H1 (cell line): Measurements from ENCODE around the gene CNOT6. TPM values are rescaled to one million over a fixed set of nuclear protein-coding genes. Genes with fewer than 3 reads are reported as not detected.

Source experiments
- CTCF ChIA-PET: fragments of 300-600 bp; sonication (Branson Sonifier 250); formaldehyde crosslinking; loops from one replicate; lab custom pipeline; 2021; ENCODE audit not compliant: partially characterized antibody; lab: Charles Lee
- POLR2A ChIA-PET: fragments of 300-600 bp; sonication (Branson Sonifier 250); formaldehyde crosslinking; loops from one replicate; lab custom pipeline; 2021; ENCODE audit warnings: inconsistent platforms; ENCODE audit not compliant: partially characterized antibody; lab: Charles Lee
- DNase-seq, 2 experiments: peaks; one replicate each; pipeline versions ENCODE4 v3.0.0 to v3.0.0-alpha.2; 2010 to 2022; ENCODE audit warnings: low spot score in 2 of 2, low read depth in 1 of 2, mixed read lengths in 1 of 2
- FAIRE-seq: peaks from 2 replicates; lab custom pipeline; 2011; peaks lifted over from hg19 to GRCh38; lab: Jason Lieb, UNC
- H2AFZ ChIP-seq: 2 replicates; pipeline ENCODE4 v1.8.1; 2012; ENCODE audit warnings: low read length, inconsistent platforms
- H2AK5ac ChIP-seq: 2 replicates; pipeline ENCODE4 v1.6.1; 2013; ENCODE audit warnings: low read depth, low read length
- H2BK120ac ChIP-seq: replicated peaks from 2 replicates; pipeline ENCODE3; 2013; ENCODE audit warnings: low read depth, low read length, inconsistent platforms
- H2BK12ac ChIP-seq: 2 replicates; pipeline ENCODE4 v1.6.1; 2013; ENCODE audit warnings: low read depth, low read length
- H2BK15ac ChIP-seq: 2 replicates; pipeline ENCODE4 v1.6.1; 2013; ENCODE audit warnings: low read length
- H2BK20ac ChIP-seq: 2 replicates; pipeline ENCODE4 v1.6.1; 2013; ENCODE audit warnings: low read length
- H2BK5ac ChIP-seq: 2 replicates; pipeline ENCODE4 v1.6.1; 2013; ENCODE audit warnings: low read depth, low read length
- H3K14ac ChIP-seq: 2 replicates; pipeline ENCODE4 v1.6.1; 2013; ENCODE audit warnings: inconsistent platforms; ENCODE audit not compliant: insufficient read length
- H3K18ac ChIP-seq: 2 replicates; pipeline ENCODE4 v1.6.1; 2013; ENCODE audit warnings: low read length; ENCODE audit errors: extremely low read depth
- H3K23ac ChIP-seq: 2 replicates; pipeline ENCODE4 v1.6.1; 2013; ENCODE audit warnings: inconsistent platforms; ENCODE audit not compliant: insufficient read length
- H3K23me2 ChIP-seq: 2 replicates; pipeline ENCODE4 v1.6.1; 2013; ENCODE audit warnings: low read depth, low read length
- H3K27ac ChIP-seq: 2 replicates; pipeline ENCODE4 v1.6.1; 2011; ENCODE audit warnings: low read depth, low read length, inconsistent platforms
- H3K27me3 ChIP-seq, 4 experiments: replicated peaks in 1 of 4; 1 replicate in 1 of 4; 2 replicates in 3 of 4; pipeline versions ENCODE4 v1.6.1 to v1.8.1; 2011 to 2013; ENCODE audit warnings: low read length in 3 of 4, mild to moderate bottlenecking in 3 of 4, inconsistent platforms in 2 of 4, mixed read lengths in 2 of 4, moderate library complexity in 1 of 4; ENCODE audit not compliant: control insufficient read depth in 3 of 4, insufficient read depth in 3 of 4; ENCODE audit errors: extremely low read depth in 1 of 4
- H3K36me3 ChIP-seq, 4 experiments: 2 replicates each; pipeline versions ENCODE4 v1.6.1 to v1.8.1; 2011 to 2013; ENCODE audit warnings: mild to moderate bottlenecking in 4 of 4, low read length in 3 of 4, moderate library complexity in 2 of 4, control low read depth in 1 of 4, inconsistent platforms in 1 of 4; ENCODE audit not compliant: insufficient read depth in 4 of 4, control insufficient read depth in 2 of 4
- H3K4ac ChIP-seq: replicated peaks from 2 replicates; pipeline ENCODE3; 2013; ENCODE audit warnings: low read length, low read depth, mixed read lengths, inconsistent platforms; ENCODE audit not compliant: insufficient read length
- H3K4me1 ChIP-seq, 4 experiments: replicated peaks in 1 of 4; 1 replicate in 1 of 4; 2 replicates in 3 of 4; pipeline versions ENCODE4 v1.6.1 to v1.8.1; 2011 to 2013; ENCODE audit warnings: low read length in 3 of 4, inconsistent platforms in 2 of 4, mixed read lengths in 1 of 4; ENCODE audit not compliant: insufficient read depth in 4 of 4, control insufficient read depth in 3 of 4
- H3K4me2 ChIP-seq, 2 experiments: 2 replicates each; pipeline versions ENCODE4 v1.6.1 to v1.8.1; 2011 to 2013; ENCODE audit warnings: low read depth in 2 of 2, low read length in 2 of 2, control low read depth in 1 of 2, inconsistent platforms in 1 of 2, mild to moderate bottlenecking in 1 of 2; ENCODE audit not compliant: insufficient read depth in 1 of 2
- H3K4me3 ChIP-seq, 4 experiments: fragments of 200-600, 300-600 bp in 1 of 4; sonication (generic), shearing (Covaris generic), sonication (Bioruptor Twin) in 1 of 4; 2 replicates each; pipeline versions ENCODE4 v1.5.1 to v1.8.1; 2011 to 2016; ENCODE audit warnings: low read length in 4 of 4, low read depth in 3 of 4, control low read depth in 2 of 4, inconsistent platforms in 2 of 4, mild to moderate bottlenecking in 2 of 4, mixed read lengths in 1 of 4, moderate library complexity in 1 of 4; ENCODE audit not compliant: insufficient read depth in 2 of 4; ENCODE audit errors: extremely low read depth in 1 of 4
- H3K56ac ChIP-seq: replicated peaks from 2 replicates; pipeline ENCODE3; 2013; ENCODE audit warnings: low read depth, mild to moderate bottlenecking, mixed read lengths, low read length, inconsistent platforms; ENCODE audit not compliant: insufficient read length
- H3K79me1 ChIP-seq: 2 replicates; pipeline ENCODE4 v1.6.1; 2013; ENCODE audit warnings: low read depth, low read length, control low read depth
- H3K79me2 ChIP-seq, 2 experiments: 2 replicates each; pipeline versions ENCODE4 v1.6.1 to v1.8.1; 2012 to 2013; ENCODE audit warnings: low read length in 2 of 2, mild to moderate bottlenecking in 2 of 2, inconsistent platforms in 1 of 2; ENCODE audit not compliant: insufficient read depth in 2 of 2, control insufficient read depth in 1 of 2
- H3K9ac ChIP-seq, 4 experiments: replicated peaks in 1 of 4; 1 replicate in 1 of 4; 2 replicates in 3 of 4; pipeline versions ENCODE4 v1.6.1 to v1.8.1; 2011 to 2013; ENCODE audit warnings: low read depth in 3 of 4, low read length in 3 of 4, control low read depth in 2 of 4, mild to moderate bottlenecking in 2 of 4, moderate library complexity in 2 of 4, inconsistent platforms in 1 of 4; ENCODE audit errors: extremely low read depth in 1 of 4
- H3K9me3 ChIP-seq, 2 experiments: 2 replicates each; pipeline versions ENCODE4 v1.6.1 to v1.8.1; 2012 to 2013; ENCODE audit warnings: mild to moderate bottlenecking in 2 of 2, moderate library complexity in 2 of 2, control low read depth in 1 of 2, inconsistent platforms in 1 of 2, low read depth in 1 of 2, low read length in 1 of 2, mixed read lengths in 1 of 2; ENCODE audit not compliant: insufficient read depth in 2 of 2
- H4K20me1 ChIP-seq, 2 experiments: replicated peaks in 1 of 2; 2 replicates each; pipeline versions ENCODE3 to v1.8.1; 2011 to 2013; ENCODE audit warnings: inconsistent platforms in 2 of 2, low read length in 2 of 2, mild to moderate bottlenecking in 1 of 2; ENCODE audit not compliant: insufficient read depth in 2 of 2, control insufficient read depth in 1 of 2
- H4K5ac ChIP-seq: 2 replicates; pipeline ENCODE4 v1.6.1; 2013; ENCODE audit warnings: low read length, low read depth, mixed read lengths, inconsistent platforms; ENCODE audit not compliant: insufficient read length
- H4K8ac ChIP-seq: 2 replicates; pipeline ENCODE4 v1.8.0; 2013; ENCODE audit warnings: mild to moderate bottlenecking, moderate library complexity, low read length, inconsistent platforms; ENCODE audit not compliant: insufficient read depth; ENCODE audit errors: extremely low read depth
- H4K91ac ChIP-seq: replicated peaks from 2 replicates; pipeline ENCODE3; 2013; ENCODE audit warnings: low read length, mixed read lengths, inconsistent platforms; ENCODE audit not compliant: insufficient read length
- CREB1 ChIP-seq: IDR thresholded peaks from 2 replicates; pipeline ENCODE4 v1.6.1; 2012; ENCODE audit warnings: inconsistent platforms
- CTBP2 ChIP-seq: IDR thresholded peaks from 2 replicates; pipeline ENCODE4 v1.7.0; 2011; ENCODE audit warnings: borderline replicate concordance, mild to moderate bottlenecking, moderate library complexity, mixed read lengths, low read length; ENCODE audit not compliant: insufficient read depth, insufficient read length
- RAD21 ChIP-seq, 2 experiments: IDR thresholded peaks in 1 of 2; conservative IDR thresholded peaks in 1 of 2; 2 replicates each; pipeline ENCODE4 v1.6.1; 2011; ENCODE audit warnings: low read depth in 2 of 2, low read length in 2 of 2, improper control_type of control experiment in 1 of 2, inconsistent platforms in 1 of 2, mild to moderate bottlenecking in 1 of 2, moderate library complexity in 1 of 2
- SP2 ChIP-seq: IDR thresholded peaks from 2 replicates; pipeline ENCODE4 v1.6.1; 2012; ENCODE audit warnings: mild to moderate bottlenecking, low read length, inconsistent platforms
- WGBS, 2 experiments: shearing (Covaris generic) in 1 of 2; methylation state at CpG; one replicate each; pipeline versions ENCODE4 v1.1.6 to v1.1.7; 2013 to 2015; ENCODE audit warnings: low lambda C conversion rate in 2 of 2, mixed read lengths in 2 of 2, inconsistent platforms in 1 of 2, low coverage in 1 of 2, missing lambda C conversion rate in 1 of 2; ENCODE audit not compliant: insufficient replicate concordance in 2 of 2, insufficient coverage in 1 of 2, insufficient read length in 1 of 2; ENCODE audit errors: extremely low coverage in 1 of 2, missing lambda C conversion rate in 1 of 2; 5-methylcytosine and 5-hydroxymethylcytosine counted together
- polyA plus RNA-seq, 7 experiments: library from polyadenylated mRNA; depleted of rRNA in 3 of 7; stranded (reverse) in 5 of 7; unstranded in 2 of 7; fragments of >200 nt in 5 of 7; fragments of 200-250 nt in 2 of 7; gene quantifications; 1 replicate in 5 of 7; 2 replicates in 1 of 7; 4 replicates in 1 of 7; pipeline versions ENCODE4 v1.2.1 to v1.2.3, GENCODE V29; 2011 to 2013; ENCODE audit warnings: missing spikeins in 2 of 7, mixed read lengths in 2 of 7
- total RNA-seq: library from RNA; stranded (reverse); fragmentation: NEBNext Ultra II Directional; extraction: Animal tissue kit (Norgen Biotek cat#: 25700); gene quantifications from 2 replicates; pipeline ENCODE4 v1.2.1, GENCODE V29; 2021
- TF ChIP-seq, protein P1 (sequence below): IDR thresholded peaks from 2 replicates; pipeline ENCODE4 v1.6.1; 2011; ENCODE audit warnings: low read length, improper control_type of control experiment
- TF ChIP-seq, protein P2 (sequence below), 3 experiments: IDR thresholded peaks; 1 replicate in 2 of 3; 2 replicates in 1 of 3; pipeline versions ENCODE4 v1.5.1 to v1.6.1; 2011; ENCODE audit warnings: low read length in 3 of 3, mild to moderate bottlenecking in 3 of 3, inconsistent platforms in 2 of 3, low read depth in 1 of 3, moderate library complexity in 1 of 3; ENCODE audit not compliant: insufficient read depth in 1 of 3; ENCODE audit errors: control extremely low read depth in 1 of 3

The CNOT6 gene
- total and polyA plus RNA-seq, 2 of the 8 experiments (the other 6 are each of a cell fraction or from before 2014, with no cell fraction given) = 10.7 to 45.4 TPM

- H3K23me2 ChIP-seq = peaks cover 7% of the 10 kb centered on the region; the same call in 1 of the 2 replicates
- H3K4me2 ChIP-seq = no peak overlapping the region
- H2BK20ac ChIP-seq = no peak overlapping the region
- peaks cover 25 to 26% of the 10 kb centered on the region in 2 experiments for H3K79me2 ChIP-seq
- H2AK5ac ChIP-seq = 0 out of 2 replicates have a peak overlapping the region, but pooled peaks have one; percentile 90
- no peak overlapping the region for H3K23ac ChIP-seq
- H3K9ac ChIP-seq = no peak overlapping the region
- peaks cover 0 to 11% (median 1%) of the 10 kb centered on the region in 4 experiments; a peak in 5 of 8 replicates for H3K36me3 ChIP-seq
- 0 out of 2 replicates have a peak overlapping the region, but pooled peaks have one; percentile 1 for H2BK15ac ChIP-seq
- H3K14ac ChIP-seq = no peak overlapping the region
- H3K27me3 ChIP-seq = no peaks in the 10 kb centered on the region
- no peak overlapping the region for H2BK120ac ChIP-seq
- H2AFZ ChIP-seq = no peak overlapping the region
- peak overlapping the region; percentile 84; the same call in 1 of the 2 replicates for H2BK12ac ChIP-seq
- FAIRE-seq = no peak
- H2BK5ac ChIP-seq = 0 out of 2 replicates have a peak overlapping the region, but pooled peaks have one; percentile 44
- peak overlapping the region; percentile 6; the same call in 1 of the 2 replicates for H3K18ac ChIP-seq
- H3K56ac ChIP-seq = no peak overlapping the region
- H3K4me3 ChIP-seq = no peak overlapping the region
- ChIA-PET CTCF (interaction anchor here (0.6 to 2.0 kb wide), 7 partner anchors 8 to 197 kb away, joined by 3 to 7 read pairs (median 5); no protein-coding TSS in a partner anchor), POLR2A (interaction anchor here (0.6 to 2.4 kb wide), 10 partner anchors 8 to 293 kb away, joined by 3 to 7 read pairs (median 4); no protein-coding TSS in a partner anchor)
- H4K8ac ChIP-seq = peak overlapping the region; percentile 57; the same call in 1 of the 2 replicates
- H4K5ac ChIP-seq = no peak overlapping the region
- H3K4ac ChIP-seq = no peak overlapping the region
- no peak for DNase-seq
- peak overlapping the region; percentile 10 for H4K91ac ChIP-seq
- peaks cover 8 to 9% of the 10 kb centered on the region in 2 experiments for H4K20me1 ChIP-seq
- H3K27ac ChIP-seq = no peak overlapping the region
- peaks cover 0 to 10% of the 10 kb centered on the region in 2 experiments; a peak in 2 of 4 replicates for H3K9me3 ChIP-seq
- peaks cover 3% of the 10 kb centered on the region for H3K79me1 ChIP-seq
- 89% methylated on average over 7 of the region's 11 CpGs; no CpG with 5 or more reads in 1 of the 2 experiments for WGBS, 2 experiments
- peaks cover 0 to 8% (median 3%) of the 10 kb centered on the region in 4 experiments; a peak in 6 of 7 replicates for H3K4me1 ChIP-seq
- TF ChIP-seq SP2 = no peak
- TF ChIP-seq, protein P1, sequence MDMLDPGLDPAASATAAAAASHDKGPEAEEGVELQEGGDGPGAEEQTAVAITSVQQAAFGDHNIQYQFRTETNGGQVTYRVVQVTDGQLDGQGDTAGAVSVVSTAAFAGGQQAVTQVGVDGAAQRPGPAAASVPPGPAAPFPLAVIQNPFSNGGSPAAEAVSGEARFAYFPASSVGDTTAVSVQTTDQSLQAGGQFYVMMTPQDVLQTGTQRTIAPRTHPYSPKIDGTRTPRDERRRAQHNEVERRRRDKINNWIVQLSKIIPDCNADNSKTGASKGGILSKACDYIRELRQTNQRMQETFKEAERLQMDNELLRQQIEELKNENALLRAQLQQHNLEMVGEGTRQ = no peak
- TF ChIP-seq, protein P2, sequence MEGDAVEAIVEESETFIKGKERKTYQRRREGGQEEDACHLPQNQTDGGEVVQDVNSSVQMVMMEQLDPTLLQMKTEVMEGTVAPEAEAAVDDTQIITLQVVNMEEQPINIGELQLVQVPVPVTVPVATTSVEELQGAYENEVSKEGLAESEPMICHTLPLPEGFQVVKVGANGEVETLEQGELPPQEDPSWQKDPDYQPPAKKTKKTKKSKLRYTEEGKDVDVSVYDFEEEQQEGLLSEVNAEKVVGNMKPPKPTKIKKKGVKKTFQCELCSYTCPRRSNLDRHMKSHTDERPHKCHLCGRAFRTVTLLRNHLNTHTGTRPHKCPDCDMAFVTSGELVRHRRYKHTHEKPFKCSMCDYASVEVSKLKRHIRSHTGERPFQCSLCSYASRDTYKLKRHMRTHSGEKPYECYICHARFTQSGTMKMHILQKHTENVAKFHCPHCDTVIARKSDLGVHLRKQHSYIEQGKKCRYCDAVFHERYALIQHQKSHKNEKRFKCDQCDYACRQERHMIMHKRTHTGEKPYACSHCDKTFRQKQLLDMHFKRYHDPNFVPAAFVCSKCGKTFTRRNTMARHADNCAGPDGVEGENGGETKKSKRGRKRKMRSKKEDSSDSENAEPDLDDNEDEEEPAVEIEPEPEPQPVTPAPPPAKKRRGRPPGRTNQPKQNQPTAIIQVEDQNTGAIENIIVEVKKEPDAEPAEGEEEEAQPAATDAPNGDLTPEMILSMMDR (IDR thresholded peaks at IDR 0.05; ENCODE audit: control extremely low read depth in 1 of 3, insufficient read depth in 1 of 3, low read depth in 1 of 3, low read length in 3 of 3) = no peak
- TF ChIP-seq CTBP2 = no peak
- TF ChIP-seq RAD21 (IDR thresholded peaks at IDR 0.05 in 1 of 2, conservative IDR thresholded peaks at IDR 0.05 in 1 of 2; ENCODE audit: low read depth in 2 of 2, low read length in 2 of 2) = no peak
- no peak for TF ChIP-seq CREB1
Measured at GRCh38 chr5:180492226-180492903, 1.8 kb upstream of the CNOT6 start.
